Keratinocyte (primary cell): ENCODE measurements around the gene AUP1. TPM values are rescaled to one million over a fixed set of nuclear protein-coding genes. Genes with fewer than 3 reads are reported as not detected.
A peak's percentile ranks its signal among the peaks of the same experiment; 100 is the strongest.
"Not testable (repeated sequence)": the region's sequence is repeated elsewhere in the genome, so short reads cannot be mapped to it uniquely, and the experiment has no call there.

Source experiments
- DNase-seq: peaks from one replicate; pipeline ENCODE4 v3.0.0-alpha.2; 2011; ENCODE audit warnings: low read depth, missing footprints, low spot score
- FAIRE-seq: peaks from 2 replicates; lab custom pipeline; 2011; peaks lifted over from hg19 to GRCh38; lab: Jason Lieb, UNC
- H2AFZ ChIP-seq: 2 replicates; pipeline ENCODE4 v1.6.0; 2012; ENCODE audit warnings: low read length, control low read depth, inconsistent platforms; ENCODE audit not compliant: control insufficient read depth
- H3K27ac ChIP-seq: 2 replicates; pipeline ENCODE4 v1.5.1; 2011; ENCODE audit warnings: low read length; ENCODE audit not compliant: control insufficient read depth, insufficient read depth
- H3K27me3 ChIP-seq: 3 replicates; pipeline ENCODE4 v1.6.0; 2011; ENCODE audit warnings: low read length; ENCODE audit not compliant: control insufficient read depth, insufficient read depth; ENCODE audit errors: extremely low read depth
- H3K36me3 ChIP-seq, 2 experiments: 2 replicates in 1 of 2; 3 replicates in 1 of 2; pipeline ENCODE4 v1.5.1; 2011; ENCODE audit warnings: low read length in 2 of 2, mild to moderate bottlenecking in 1 of 2; ENCODE audit not compliant: control insufficient read depth in 2 of 2, insufficient read depth in 2 of 2; ENCODE audit errors: extremely low read depth in 1 of 2
- H3K4me1 ChIP-seq: 3 replicates; pipeline ENCODE4 v1.5.1; 2011; ENCODE audit warnings: low read length; ENCODE audit not compliant: control insufficient read depth, insufficient read depth; ENCODE audit errors: extremely low read depth
- H3K4me2 ChIP-seq: 3 replicates; pipeline ENCODE4 v1.6.0; 2011; ENCODE audit warnings: low read depth, low read length; ENCODE audit not compliant: control insufficient read depth, insufficient read depth; ENCODE audit errors: extremely low read depth
- H3K4me3 ChIP-seq, 3 experiments: fragments of 200-600 bp in 1 of 3; sonication (generic) in 1 of 3; 2 replicates in 2 of 3; 3 replicates in 1 of 3; pipeline ENCODE4 v1.5.1; 2011 to 2016; ENCODE audit warnings: low read length in 3 of 3, mild to moderate bottlenecking in 3 of 3, control low read depth in 2 of 3, inconsistent platforms in 1 of 3, low read depth in 1 of 3, mixed read lengths in 1 of 3, mixed run types in 1 of 3, moderate library complexity in 1 of 3; ENCODE audit not compliant: control insufficient read depth in 2 of 3, insufficient read depth in 2 of 3; ENCODE audit errors: extremely low read depth in 1 of 3
- H3K79me2 ChIP-seq: 2 replicates; pipeline ENCODE4 v1.6.0; 2012; ENCODE audit warnings: low read length; ENCODE audit not compliant: control insufficient read depth, insufficient read depth
- H3K9ac ChIP-seq: 3 replicates; pipeline ENCODE4 v1.6.0; 2011; ENCODE audit warnings: low read length; ENCODE audit not compliant: control insufficient read depth, insufficient read depth; ENCODE audit errors: extremely low read depth
- H3K9me1 ChIP-seq: 3 replicates; pipeline ENCODE4 v1.6.0; 2011; ENCODE audit warnings: low read length; ENCODE audit not compliant: control insufficient read depth, insufficient read depth; ENCODE audit errors: extremely low read depth
- H3K9me3 ChIP-seq: 2 replicates; pipeline ENCODE4 v1.5.1; 2012; ENCODE audit warnings: low read depth, low read length; ENCODE audit not compliant: control insufficient read depth
- H4K20me1 ChIP-seq: 3 replicates; pipeline ENCODE4 v1.6.0; 2011; ENCODE audit warnings: low read length; ENCODE audit not compliant: control insufficient read depth, insufficient read depth; ENCODE audit errors: extremely low read depth
- CTCF ChIP-seq, 3 experiments: IDR thresholded peaks in 1 of 3; conservative IDR thresholded peaks in 1 of 3; optimal IDR thresholded peaks in 1 of 3; 2 replicates in 2 of 3; 3 replicates in 1 of 3; pipeline versions ENCODE3 to v1.5.1; 2011; ENCODE audit warnings: low read length in 3 of 3, mild to moderate bottlenecking in 3 of 3, moderate library complexity in 2 of 3, control low read depth in 1 of 3, inconsistent platforms in 1 of 3; ENCODE audit not compliant: insufficient read depth in 2 of 3; ENCODE audit errors: extremely low read depth in 1 of 3
- EZH2 ChIP-seq: IDR thresholded peaks from one replicate; pipeline ENCODE4 v1.6.1; 2012; ENCODE audit warnings: inconsistent platforms, mild to moderate bottlenecking, low read length, moderate library complexity
- dilution Hi-C: fragments of 300-500 bp; cut with MboI; formaldehyde crosslinking; loops from one replicate; pipeline ENCODE4 v1.7.0; 2020; ENCODE audit warnings: low sequenced_read_pairs; ENCODE audit not compliant: extremely low pct_ligation_motif_present
- polyA plus RNA-seq, 5 experiments: library from polyadenylated mRNA; depleted of rRNA in 3 of 5; stranded (reverse) in 3 of 5; stranded (forward) in 1 of 5; unstranded in 1 of 5; fragments of >200 nt; gene quantifications; 1 replicate in 1 of 5; 2 replicates in 3 of 5; 3 replicates in 1 of 5; pipeline versions ENCODE4 v1.2.1 to v1.2.3, GENCODE V29; 2011 to 2012; ENCODE audit warnings: missing spikeins in 2 of 5, low read depth in 1 of 5, low replicate concordance in 1 of 5

Gene AUP1
- polyA plus RNA-seq, 1 donor (not counting 4 experiments of a cell fraction or from before 2014, with no cell fraction given), result 94.9 TPM

- H3K4me2 ChIP-seq, result no peak overlapping the region
- no peak overlapping the region for H2AFZ ChIP-seq
- no peak overlapping the region for H3K27ac ChIP-seq
- DNase-seq, result no peak
- H3K4me1 ChIP-seq, result peaks cover 41% of the 10 kb centered on the region
- no peaks in the 10 kb centered on the region for H3K27me3 ChIP-seq
- dilution Hi-C loops, result no loop called here
- no peaks in the 10 kb centered on the region for H3K36me3 ChIP-seq
- no peak for TF ChIP-seq CTCF (optimal IDR thresholded peaks at IDR 0.05 in 1 of 3, IDR thresholded peaks at IDR 0.05 in 1 of 3, conservative IDR thresholded peaks at IDR 0.05 in 1 of 3; ENCODE audit: extremely low read depth in 1 of 3, insufficient read depth in 2 of 3, low read length in 3 of 3)
- TF ChIP-seq EZH2, result no peak
- no peaks in the 10 kb centered on the region for H3K79me2 ChIP-seq
- no peak overlapping the region for H3K4me3 ChIP-seq
- H3K9me1 ChIP-seq, result no peaks in the 10 kb centered on the region
- no peak for FAIRE-seq
- no peak overlapping the region for H3K9ac ChIP-seq
- H3K9me3 ChIP-seq, result no peaks in the 10 kb centered on the region
- H4K20me1 ChIP-seq, result no peaks in the 10 kb centered on the region
Observed at GRCh38 chr2:74562126-74562775, 32.7 kb upstream of the AUP1 start.

- H3K79me2 ChIP-seq, H3K9me3 ChIP-seq, H2AFZ ChIP-seq, DNase-seq, H3K9ac ChIP-seq, H3K4me2 ChIP-seq, H3K4me3 ChIP-seq, H4K20me1 ChIP-seq, H3K27me3 ChIP-seq, H3K9me1 ChIP-seq, H3K36me3 ChIP-seq, dilution Hi-C loops, FAIRE-seq, H3K27ac ChIP-seq: not testable (repeated sequence)
- peaks cover 33% of the 10 kb centered on the region for H3K4me1 ChIP-seq
Observed at GRCh38 chr2:74561022-74561421, 31.5 kb upstream of the AUP1 start.

- peak overlapping the region; percentile 85 for H2AFZ ChIP-seq
- dilution Hi-C loops, result no loop called here
- H3K4me3 ChIP-seq, result no peak overlapping the region
- no peaks in the 10 kb centered on the region for H3K27me3 ChIP-seq
- H3K9me3 ChIP-seq, result no peaks in the 10 kb centered on the region
- peaks cover 33% of the 10 kb centered on the region for H3K4me1 ChIP-seq
- no peaks in the 10 kb centered on the region for H3K9me1 ChIP-seq
- H3K79me2 ChIP-seq, result no peaks in the 10 kb centered on the region
- H3K9ac ChIP-seq, result no peak overlapping the region
- H3K4me2 ChIP-seq, result peak overlapping the region; percentile 49
- TF ChIP-seq CTCF (optimal IDR thresholded peaks at IDR 0.05 in 1 of 3, IDR thresholded peaks at IDR 0.05 in 1 of 3, conservative IDR thresholded peaks at IDR 0.05 in 1 of 3; ENCODE audit: extremely low read depth in 1 of 3, insufficient read depth in 2 of 3, low read length in 3 of 3) (no peak), EZH2 (no peak)
- DNase-seq, result peak; percentile 68
- no peaks in the 10 kb centered on the region for H3K36me3 ChIP-seq
- no peak overlapping the region for H3K27ac ChIP-seq
- H4K20me1 ChIP-seq, result no peaks in the 10 kb centered on the region
- FAIRE-seq, result peak; percentile 95
Observed at GRCh38 chr2:74560591-74560990, 31.1 kb upstream of the AUP1 start.
